ENCODE measurements around the gene DFFB. TPM values are rescaled to one million over a fixed set of nuclear protein-coding genes. Genes with fewer than 3 reads are reported as not detected.
"Not testable (repeated sequence)": the region's sequence is repeated elsewhere in the genome, so short reads cannot be mapped to it uniquely, and the experiment has no call there.

The DFFB gene
- total RNA-seq, 3 donors from 2014 or later = 7.6 to 9.2 (median 8.4) TPM

DNA sequence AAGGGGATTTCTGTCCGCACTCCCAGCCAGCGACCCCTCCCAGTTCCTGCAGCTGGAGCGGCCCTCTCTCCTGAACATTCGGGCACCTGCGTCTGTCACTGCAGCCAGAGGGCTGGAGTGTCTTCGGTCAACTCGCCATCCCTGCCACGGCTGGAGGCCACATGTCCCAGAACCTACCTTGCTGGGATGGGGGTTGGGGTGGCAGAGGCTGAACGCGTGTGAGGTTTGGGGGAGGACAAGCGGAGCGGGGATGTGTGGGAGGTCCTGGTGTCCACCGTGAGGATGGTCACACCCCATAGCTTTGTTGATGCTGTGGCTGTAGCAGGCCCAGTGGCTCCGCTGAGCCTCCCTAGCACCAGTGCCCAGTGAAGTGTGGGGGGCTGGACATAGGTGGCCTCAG lies 57.6 kb downstream of the DFFB start:
- intact Hi-C loops (cut with DNase I, micrococcal nuclease) = loop anchor here in 1 of 2 donors (10.0 kb wide), 1 partner anchor 1830 kb away; no protein-coding TSS in a partner anchor
- no peak for DNase-seq
- H3K36me3 ChIP-seq (ENCODE audit: low read depth) = no peaks in the 10 kb centered on the region
- no peak overlapping the region for H3K4me3 ChIP-seq
- ATAC-seq = no peak
- TF ChIP-seq, protein P1, sequence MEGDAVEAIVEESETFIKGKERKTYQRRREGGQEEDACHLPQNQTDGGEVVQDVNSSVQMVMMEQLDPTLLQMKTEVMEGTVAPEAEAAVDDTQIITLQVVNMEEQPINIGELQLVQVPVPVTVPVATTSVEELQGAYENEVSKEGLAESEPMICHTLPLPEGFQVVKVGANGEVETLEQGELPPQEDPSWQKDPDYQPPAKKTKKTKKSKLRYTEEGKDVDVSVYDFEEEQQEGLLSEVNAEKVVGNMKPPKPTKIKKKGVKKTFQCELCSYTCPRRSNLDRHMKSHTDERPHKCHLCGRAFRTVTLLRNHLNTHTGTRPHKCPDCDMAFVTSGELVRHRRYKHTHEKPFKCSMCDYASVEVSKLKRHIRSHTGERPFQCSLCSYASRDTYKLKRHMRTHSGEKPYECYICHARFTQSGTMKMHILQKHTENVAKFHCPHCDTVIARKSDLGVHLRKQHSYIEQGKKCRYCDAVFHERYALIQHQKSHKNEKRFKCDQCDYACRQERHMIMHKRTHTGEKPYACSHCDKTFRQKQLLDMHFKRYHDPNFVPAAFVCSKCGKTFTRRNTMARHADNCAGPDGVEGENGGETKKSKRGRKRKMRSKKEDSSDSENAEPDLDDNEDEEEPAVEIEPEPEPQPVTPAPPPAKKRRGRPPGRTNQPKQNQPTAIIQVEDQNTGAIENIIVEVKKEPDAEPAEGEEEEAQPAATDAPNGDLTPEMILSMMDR (IDR thresholded peaks at IDR 0.05) = no peak
- H3K9me3 ChIP-seq = no peaks in the 10 kb centered on the region
- H3K4me1 ChIP-seq (ENCODE audit: low read depth) = peaks cover 6% of the 10 kb centered on the region

DNA sequence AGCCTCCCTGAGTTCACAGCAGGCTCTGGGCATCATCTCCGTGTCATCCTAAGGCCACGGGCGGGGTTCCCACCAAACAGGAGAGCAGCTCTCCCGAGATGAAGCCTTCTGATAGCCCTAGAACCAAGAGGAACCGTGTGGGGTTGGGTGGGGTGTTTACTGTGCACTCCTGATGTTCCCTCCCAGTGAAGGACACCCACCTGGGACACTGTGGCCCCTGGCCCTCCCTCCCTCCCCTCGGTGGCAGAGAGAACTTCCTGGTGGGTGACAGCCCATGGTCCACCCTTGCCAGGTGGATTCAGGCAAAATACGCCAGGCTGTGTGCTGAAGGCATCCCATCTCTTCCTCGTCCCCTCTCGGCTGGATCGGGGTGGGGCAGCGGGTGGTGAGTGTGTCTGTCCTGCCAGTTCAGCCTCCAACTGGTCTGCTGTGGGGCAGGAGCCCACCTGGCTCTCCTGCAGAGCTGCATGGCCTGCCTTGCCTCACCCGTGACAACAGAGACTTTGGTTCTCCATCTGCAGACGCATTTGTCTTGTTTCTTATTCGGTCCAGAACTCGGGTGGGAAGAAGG lies 58.4 kb downstream of the DFFB start:
- DNase-seq = no peak

DNA sequence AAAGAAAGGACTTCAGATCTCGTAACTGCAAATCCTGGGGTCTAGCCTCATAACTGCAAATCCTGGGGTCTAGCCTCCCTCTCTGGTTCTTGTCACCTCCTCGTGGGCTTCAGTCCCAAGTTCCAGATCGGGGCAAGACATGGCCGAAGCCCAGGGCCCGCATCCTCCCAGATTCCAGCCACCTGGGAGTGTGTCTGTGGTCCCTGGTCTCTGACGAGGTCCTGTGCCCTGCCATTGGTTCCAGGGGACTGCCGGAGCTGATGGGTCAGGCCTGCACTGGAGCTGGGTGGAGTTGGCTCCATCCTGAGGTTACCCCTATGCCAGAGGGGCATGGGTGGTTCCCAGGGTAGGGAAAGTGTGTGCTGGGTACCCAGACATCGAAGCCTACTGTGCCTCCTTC lies 60.5 kb downstream of the DFFB start:
- ATAC-seq = no peak
- intact Hi-C loops (cut with DNase I, micrococcal nuclease) = loop anchor here in 1 of 2 donors (10.0 kb wide), 1 partner anchor 1827 kb away; no protein-coding TSS in a partner anchor

More for the DNA sequence above, 58.4 kb downstream of the DFFB start:
- intact Hi-C loops (cut with DNase I, micrococcal nuclease) = loop anchor here in 1 of 2 donors (10.0 kb wide), 1 partner anchor 1829 kb away; no protein-coding TSS in a partner anchor
- no peak for ATAC-seq
- H3K4me1 ChIP-seq (ENCODE audit: low read depth) = peaks cover 6% of the 10 kb centered on the region
- H3K36me3 ChIP-seq (ENCODE audit: low read depth) = no peaks in the 10 kb centered on the region
- no peak overlapping the region for H3K4me3 ChIP-seq
- H3K9me3 ChIP-seq = no peaks in the 10 kb centered on the region
- TF ChIP-seq, protein P1 (IDR thresholded peaks at IDR 0.05) = no peak

DNA sequence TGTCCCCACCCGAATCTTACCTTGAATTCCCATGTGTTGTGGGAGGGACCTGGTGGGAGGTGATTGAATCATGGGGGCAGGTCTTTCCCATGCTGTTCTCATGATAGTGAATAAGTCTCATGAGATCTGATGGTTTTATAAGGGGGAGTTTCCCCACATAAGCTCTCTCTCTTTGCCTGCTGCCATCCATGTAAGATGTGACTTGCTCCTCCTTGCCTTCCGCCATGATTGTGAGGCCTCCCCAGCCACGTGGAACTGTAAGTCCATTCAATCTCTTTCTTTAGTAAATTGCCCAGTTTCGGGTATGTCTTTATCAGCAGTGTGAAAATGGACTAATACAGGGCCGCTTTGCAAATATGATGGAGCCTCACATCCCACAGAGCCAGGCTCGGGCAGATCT lies 61.1 kb downstream of the DFFB start:
- intact Hi-C loops (cut with DNase I, micrococcal nuclease) = loop anchor here in 1 of 2 donors (10.0 kb wide), 1 partner anchor 1826 kb away; no protein-coding TSS in a partner anchor
- H3K36me3 ChIP-seq (ENCODE audit: low read depth); DNase-seq; H3K4me3 ChIP-seq; H3K4me1 ChIP-seq (ENCODE audit: low read depth); H3K9me3 ChIP-seq; ATAC-seq: not testable (repeated sequence)

More for the DNA sequence above, 60.5 kb downstream of the DFFB start:
- H3K4me3 ChIP-seq = no peak overlapping the region
- H3K36me3 ChIP-seq (ENCODE audit: low read depth) = no peaks in the 10 kb centered on the region
- no peak for DNase-seq
- no peaks in the 10 kb centered on the region for H3K9me3 ChIP-seq
- TF ChIP-seq, protein P1 (IDR thresholded peaks at IDR 0.05) = no peak
- H3K4me1 ChIP-seq (ENCODE audit: low read depth) = no peaks in the 10 kb centered on the region

DNA sequence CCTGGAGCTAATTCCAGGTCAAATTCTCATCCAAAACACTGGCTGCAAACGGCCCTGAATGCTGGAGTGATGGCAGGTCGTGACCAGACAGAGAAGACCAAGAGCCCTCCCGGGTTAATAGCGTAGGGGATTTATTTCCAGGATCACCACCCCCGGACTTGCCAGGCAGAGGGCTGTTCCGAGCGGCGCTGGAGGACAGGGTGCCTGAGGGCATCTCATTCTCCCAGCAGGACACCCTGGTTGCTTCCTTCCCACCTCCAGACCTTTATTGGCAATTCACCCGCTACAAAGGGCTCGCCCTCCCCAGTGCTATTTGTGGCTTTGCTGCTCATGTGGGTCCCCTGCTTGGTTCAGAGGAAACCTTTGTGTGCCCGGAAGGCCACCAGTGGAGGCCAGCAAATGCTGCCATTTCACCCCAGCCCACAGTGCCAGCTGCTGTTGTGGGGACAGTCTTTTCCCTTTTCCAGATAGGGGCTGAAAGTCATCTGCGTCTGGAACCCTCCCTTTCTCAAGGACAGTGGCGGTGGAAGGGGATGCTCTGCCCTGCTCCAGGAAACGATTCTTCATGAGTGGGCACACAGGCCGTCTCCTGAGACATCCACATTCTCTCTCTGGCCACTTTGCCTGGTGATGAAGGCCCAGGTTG lies 61.8 kb downstream of the DFFB start:
- intact Hi-C loops (cut with DNase I, micrococcal nuclease) = loop anchor here in 1 of 2 donors (10.0 kb wide), 1 partner anchor 1826 kb away; no protein-coding TSS in a partner anchor
- TF ChIP-seq, protein P1 (IDR thresholded peaks at IDR 0.05) = no peak
- Histone ChIP-seq H3K4me3 (no peak overlapping the region), H3K36me3 (ENCODE audit: low read depth) (no peaks in the 10 kb centered on the region), H3K9me3 (no peaks in the 10 kb centered on the region), H3K4me1 (ENCODE audit: low read depth) (no peaks in the 10 kb centered on the region)
- no peak for DNase-seq
- ATAC-seq = no peak

DNA sequence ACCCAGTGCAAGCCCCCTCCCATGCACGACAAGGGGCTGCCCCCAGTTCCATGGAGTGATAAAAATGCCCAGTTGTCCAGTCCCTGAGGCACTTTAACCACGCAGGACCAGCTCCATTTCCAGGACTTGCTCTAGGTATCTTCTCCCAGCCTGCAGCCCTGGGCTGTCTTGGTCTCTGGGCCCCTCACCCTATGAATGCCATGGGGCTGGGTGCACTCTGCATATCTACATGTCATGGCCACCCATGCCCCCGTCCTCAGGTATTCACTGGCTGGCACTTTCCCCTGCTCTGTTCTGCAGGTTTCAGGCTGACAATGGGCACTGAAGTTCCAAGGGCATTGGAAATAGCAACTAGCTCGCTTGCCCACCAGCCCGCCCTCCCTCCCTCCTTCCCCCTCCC lies 62.4 kb downstream of the DFFB start:
- no peaks in the 10 kb centered on the region for H3K4me1 ChIP-seq (ENCODE audit: low read depth)
- no peak for ATAC-seq
- H3K9me3 ChIP-seq = no peaks in the 10 kb centered on the region
- H3K4me3 ChIP-seq = no peak overlapping the region
- no peaks in the 10 kb centered on the region for H3K36me3 ChIP-seq (ENCODE audit: low read depth)
- DNase-seq = no peak
- intact Hi-C loops (cut with DNase I, micrococcal nuclease) = loop anchor here in 1 of 2 donors (10.0 kb wide), 1 partner anchor 1825 kb away; no protein-coding TSS in a partner anchor
- TF ChIP-seq, protein P1 (IDR thresholded peaks at IDR 0.05) = no peak
